ENCODE measurements around the gene ATXN1.

ATXN1 gene

GRCh38 chr6:16369989-16370388, 391.3 kb downstream of the ATXN1 start:
- DNase-seq: no peak

GRCh38 chr6:16369140-16369745, 392.0 kb downstream of the ATXN1 start:
- DNase-seq: no peak

DNA sequence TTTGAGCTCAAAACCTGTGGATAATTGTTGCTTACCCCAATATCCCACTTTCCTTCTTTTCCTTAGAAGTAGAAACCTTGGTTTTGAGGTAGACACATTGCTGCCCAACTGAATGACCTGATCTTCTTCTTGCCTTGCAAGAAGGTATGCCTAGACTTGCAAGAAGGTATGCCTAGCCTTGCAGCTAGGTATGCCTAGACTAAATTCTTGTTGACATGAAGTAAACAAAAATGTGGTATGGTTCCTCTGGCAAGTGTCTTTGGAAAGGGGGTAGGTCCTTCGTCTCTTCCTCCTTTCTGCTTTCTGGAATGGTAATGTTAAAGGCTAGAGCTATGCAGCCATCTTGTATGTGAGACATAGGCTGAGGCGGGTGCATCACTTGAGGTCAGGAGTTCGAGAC, 393.7 kb downstream of the ATXN1 start:
- no peak for DNase-seq

- DNase-seq: no peak
Observed at GRCh38 chr6:16363749-16364148, 397.5 kb downstream of the ATXN1 start.

- DNase-seq: no peak
Observed at GRCh38 chr6:16362819-16363589, 398.3 kb downstream of the ATXN1 start.

DNA sequence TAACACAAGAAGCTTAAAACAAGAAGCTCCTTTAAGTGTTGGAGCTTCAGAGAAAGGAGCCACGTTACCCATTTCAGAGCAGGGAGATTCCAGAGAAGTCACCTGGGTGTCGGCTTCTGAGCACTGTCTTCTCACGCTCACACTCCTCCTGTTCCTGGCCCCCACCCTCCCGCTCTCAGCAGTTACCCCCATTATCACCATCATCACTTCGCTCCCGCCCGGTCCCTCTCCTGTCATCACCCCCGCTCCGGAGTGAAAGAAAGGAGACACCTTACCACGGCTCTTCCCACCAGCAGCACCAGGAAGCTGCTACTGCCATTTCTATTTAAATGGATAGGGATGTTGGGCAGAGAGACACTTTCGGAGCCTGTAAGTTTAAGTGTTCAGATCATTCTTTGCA, 399.0 kb downstream of the ATXN1 start:
- DNase-seq: no peak

- no peak for DNase-seq
Observed at GRCh38 chr6:16361861-16362260, 399.4 kb downstream of the ATXN1 start.

DNA sequence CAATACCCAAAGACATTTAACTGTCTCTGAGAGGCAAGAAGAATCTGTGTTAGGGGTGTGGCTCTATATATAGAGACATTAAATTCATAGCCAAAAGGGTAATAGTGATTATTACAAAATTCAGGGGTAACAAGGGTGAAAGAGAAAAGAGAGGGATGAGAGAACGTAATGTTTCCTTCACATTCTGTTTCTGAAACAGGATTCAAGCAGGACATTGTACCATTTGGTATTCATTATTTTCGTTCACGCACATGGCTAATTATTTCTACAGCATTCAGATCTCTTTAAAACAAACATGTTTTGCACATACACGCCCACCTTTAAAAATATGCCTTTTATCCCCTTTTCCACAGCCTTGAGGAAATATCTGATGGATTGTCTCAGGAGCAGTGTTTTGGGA, 400.1 kb downstream of the ATXN1 start:
- no peak for DNase-seq

DNA sequence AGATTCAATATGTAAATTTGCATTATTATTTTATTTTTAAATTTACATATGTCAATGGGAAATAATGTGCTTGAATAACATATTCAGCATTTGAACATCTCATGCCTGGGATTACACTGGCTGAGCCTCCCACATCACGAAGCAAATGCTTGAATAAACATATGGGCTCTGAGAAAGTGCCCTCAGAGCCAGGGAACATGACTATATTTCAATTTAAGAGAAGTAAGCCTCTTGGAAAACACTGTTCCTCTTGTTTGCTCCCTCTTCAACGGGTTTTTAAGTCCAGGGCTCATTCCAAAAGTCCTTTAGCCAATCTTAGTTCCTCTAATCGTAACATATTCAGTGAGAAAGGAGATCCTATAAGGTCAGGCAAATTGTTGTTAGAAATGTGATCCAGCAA, 400.9 kb downstream of the ATXN1 start:
- no peak for DNase-seq

- DNase-seq: no peak
Observed at GRCh38 chr6:16359563-16359962, 401.7 kb downstream of the ATXN1 start.

DNA sequence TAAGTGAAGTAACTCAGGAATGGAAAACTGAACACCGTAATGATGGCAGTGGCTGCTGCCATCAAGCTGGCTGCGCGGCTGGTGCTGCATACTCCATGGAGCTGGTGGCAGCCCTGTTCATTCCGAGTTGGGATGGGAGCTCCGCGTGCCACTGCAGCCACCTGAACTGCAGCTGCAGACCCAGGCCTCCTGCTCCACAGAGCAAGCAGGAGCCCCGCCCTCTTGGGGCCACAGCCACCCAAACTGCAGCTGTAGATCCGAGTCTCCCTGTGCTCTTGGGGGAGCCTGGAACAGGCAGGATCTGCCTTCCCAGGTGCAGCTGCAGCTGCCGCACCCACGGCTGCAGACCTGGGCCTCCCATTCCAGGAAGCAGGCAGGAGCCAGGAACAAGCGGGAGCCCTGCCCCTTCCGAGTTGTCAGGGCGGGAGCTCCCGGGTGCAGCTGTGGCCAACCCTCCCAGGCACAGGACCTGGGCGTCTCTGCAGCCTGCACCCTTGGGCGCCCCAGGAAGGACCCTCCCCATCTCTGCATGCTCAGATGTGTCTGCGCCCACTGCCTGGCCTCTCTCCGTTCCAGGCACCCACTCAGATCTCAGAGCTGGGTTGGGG, 402.6 kb downstream of the ATXN1 start:
- no peak for DNase-seq

DNA sequence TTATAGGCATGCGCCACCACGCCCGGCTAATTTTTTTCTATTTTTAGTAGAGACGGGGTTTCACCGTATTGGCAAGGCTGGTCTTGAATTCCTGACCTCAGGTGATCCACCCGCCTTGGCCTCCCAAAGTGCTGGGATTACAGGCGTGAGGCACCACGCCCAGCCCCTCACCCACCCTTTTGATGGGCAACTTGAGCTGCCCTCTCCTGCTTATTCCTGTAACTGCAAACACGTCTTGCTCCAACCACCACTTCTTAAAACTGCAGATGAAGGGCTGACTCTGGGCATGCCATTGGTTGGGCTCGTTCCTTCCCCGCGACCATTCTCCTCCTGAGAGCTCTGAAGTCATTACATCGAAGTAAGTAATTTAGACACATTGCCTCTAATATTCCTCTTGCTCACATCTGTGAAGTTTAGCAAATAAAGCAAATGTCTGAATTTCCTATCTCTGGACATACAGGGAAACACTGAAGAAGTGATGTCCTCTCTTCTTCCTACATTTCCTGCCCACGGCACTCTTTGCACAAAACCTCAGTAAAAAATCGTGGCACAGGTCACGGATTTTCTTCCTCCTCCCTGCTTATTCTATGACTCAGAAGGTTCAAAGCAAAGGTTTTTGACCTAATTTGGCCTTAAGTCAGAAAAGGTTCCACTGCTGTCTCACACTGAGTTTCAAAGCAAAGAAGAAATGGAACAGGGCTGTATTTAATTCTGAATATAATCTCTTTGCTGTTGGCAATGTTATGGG, 405.4 kb downstream of the ATXN1 start:
- DNase-seq: no peak

GRCh38 chr6:16355238-16355637, 406.0 kb downstream of the ATXN1 start:
- no peak for DNase-seq

GRCh38 chr6:16354692-16355091, 406.6 kb downstream of the ATXN1 start:
- DNase-seq: no peak

DNA sequence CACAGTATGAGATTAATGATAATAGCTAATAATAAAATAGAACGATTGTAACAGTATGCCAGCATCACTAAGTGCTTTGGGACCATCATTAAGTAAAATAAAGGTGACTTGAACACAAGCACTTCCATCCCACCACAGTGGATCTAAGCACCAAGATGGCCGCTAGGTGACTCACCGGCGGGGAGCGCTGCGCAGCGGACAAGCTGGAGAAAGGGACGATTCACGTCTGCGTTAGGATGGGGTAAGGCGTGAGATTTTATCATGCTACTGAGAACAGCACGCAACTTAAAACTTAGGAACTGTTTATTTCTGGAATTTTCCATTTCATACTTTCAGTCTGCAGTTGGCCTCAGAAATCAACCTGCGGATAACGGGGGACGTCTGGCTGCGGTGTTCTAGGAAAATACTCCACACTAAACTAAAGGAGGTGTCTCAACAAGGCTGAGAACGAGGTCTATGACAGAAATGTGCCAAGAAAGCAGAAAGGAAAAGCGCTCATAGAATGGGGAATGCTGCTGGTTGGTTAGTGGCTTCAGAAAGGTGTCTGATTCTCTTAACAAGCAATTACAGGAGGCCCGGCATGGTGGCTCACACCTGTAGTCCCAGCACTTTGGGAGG, 408.3 kb downstream of the ATXN1 start:
- no peak for DNase-seq

- no peak for DNase-seq
Observed at GRCh38 chr6:16352258-16352635, 409.0 kb downstream of the ATXN1 start.

GRCh38 chr6:16349544-16349943, 411.7 kb downstream of the ATXN1 start:
- no peak for DNase-seq

DNA sequence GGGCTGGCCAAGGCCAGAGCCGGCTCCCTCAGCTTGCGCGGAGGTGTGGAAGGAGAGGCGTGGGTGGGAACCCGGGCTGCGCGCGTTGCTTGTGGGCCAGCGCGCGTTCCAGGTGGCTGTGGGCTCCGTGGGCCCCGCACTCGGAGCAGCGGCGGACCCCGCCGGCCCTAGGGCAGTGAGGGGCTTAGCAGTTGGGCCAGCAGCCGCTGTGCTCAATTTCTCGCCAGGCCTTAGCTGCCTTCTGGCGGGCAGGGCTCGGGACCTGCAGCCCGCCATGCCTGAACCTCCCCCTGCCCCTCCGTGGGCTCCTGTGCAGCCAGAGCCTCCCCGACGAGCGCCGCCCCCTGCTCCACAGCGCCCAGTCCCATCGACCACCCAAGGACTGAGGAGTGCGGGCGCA, 414.4 kb downstream of the ATXN1 start:
- DNase-seq: no peak

- no peak for DNase-seq
Observed at GRCh38 chr6:16345449-16346330, 415.6 kb downstream of the ATXN1 start.

DNA sequence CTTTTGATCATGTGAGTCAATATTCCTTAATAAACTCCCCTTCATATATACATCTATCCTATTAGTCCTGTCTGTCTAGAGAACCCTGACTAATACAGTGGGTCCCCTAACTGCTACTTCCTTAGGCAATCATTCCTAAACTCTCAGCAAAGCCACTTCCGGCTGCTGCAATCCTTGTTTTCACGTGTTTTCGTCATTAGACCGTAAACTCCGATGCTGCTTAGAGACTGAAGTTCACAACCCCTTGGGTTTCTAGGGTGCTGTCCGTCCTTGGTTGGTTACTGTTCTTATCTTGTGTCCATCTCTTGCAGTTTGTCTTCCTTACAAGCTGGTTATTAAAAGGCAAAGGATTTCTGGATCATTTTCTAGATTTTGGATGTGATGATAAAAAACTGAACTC, 416.5 kb downstream of the ATXN1 start:
- DNase-seq: no peak

- no peak for DNase-seq
Observed at GRCh38 chr6:16343593-16343992, 417.7 kb downstream of the ATXN1 start.

DNA sequence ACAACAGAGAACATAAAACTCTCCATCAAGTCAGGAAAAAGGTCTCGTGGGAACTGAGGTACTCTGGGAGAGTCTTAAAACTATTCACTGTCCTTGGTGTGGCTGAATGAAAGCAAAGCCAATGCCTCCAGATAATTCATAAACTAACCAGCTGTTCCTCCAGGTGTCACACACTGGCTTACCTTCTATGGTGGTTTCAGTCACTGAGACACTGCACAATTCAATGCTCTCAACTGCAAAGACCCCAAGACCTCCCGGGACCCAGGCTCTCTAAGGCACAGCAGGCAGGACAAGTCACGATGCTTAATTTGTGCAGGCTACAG, 422.0 kb downstream of the ATXN1 start:
- DNase-seq: no peak

Data from NCI-H2107 (cell line).